HG02973 (cell line): ENCODE measurements around the gene IFT74.
"Not testable (repeated sequence)": the region's sequence is repeated elsewhere in the genome, so short reads cannot be mapped to it uniquely, and the experiment has no call there.

ENCODE experiments used
- ATAC-seq: cut with Tn5 transposase; IDR thresholded peaks from one replicate; pipeline ENCODE4 v1.9.1; 2021; ENCODE audit warnings: moderate library complexity; ENCODE audit not compliant: unreplicated experiment

The IFT74 gene

DNA sequence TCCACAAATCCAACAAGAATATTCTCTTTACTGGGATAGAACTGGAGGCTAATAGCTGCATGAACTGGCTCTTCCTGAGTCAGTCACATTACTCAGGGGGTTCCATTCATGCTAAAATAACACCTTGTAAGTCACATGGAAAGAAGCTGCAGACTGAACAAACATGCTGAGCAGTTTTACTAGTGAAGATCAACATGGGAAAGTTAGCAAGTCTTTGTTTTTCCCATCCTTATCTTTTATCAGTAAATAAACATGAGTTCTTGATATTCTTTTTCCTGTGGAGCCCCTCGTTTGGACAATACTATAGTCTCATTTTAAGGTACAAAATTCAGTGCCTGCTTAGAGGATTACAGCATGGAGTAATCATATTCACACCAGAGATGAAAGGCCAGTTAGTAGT lies 109.1 kb downstream of the IFT74 start:
- ATAC-seq, result no peak

DNA sequence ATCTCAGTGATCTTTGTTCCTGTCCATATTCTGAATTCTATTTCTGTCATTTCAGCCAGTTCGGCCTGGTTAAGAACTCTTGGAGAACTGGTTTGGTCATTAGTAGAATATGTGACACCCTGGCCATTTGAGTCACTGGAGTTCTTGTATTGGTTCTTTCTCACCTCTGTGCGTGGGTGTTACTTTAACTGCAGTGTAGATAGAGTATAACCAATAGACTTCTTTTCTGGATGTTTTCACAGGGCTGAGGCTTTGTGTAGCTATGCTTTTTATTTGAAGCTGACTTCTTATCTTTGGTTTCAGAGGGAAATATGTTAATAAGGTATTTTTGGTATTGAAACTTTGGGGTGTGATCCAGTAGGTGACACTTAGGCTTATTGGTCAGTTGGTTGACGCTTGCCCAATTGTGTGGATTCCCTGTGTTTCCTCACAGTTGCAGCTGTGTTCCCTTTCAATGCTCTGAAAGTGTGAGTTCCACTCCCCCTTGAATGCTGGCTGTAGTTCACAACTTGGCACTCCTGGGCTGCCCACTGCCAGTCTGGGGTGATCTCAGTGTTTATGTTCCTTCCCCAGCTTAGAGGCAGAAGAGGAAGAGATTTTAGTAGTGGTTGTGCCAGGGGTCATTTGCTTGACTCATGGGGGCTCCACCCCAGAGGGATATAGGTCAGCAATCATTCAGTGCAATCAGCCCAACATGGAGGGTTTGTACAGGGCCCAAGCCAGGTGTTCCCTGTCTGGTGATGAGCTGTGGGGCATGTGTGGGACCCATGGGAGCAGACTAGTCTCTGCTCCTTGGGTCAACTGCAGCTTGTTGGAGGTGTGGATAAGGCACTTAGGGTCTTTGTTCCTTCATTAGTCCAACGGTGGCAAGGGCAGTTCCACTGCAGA lies 117.9 kb downstream of the IFT74 start:
- ATAC-seq, result no peak

DNA sequence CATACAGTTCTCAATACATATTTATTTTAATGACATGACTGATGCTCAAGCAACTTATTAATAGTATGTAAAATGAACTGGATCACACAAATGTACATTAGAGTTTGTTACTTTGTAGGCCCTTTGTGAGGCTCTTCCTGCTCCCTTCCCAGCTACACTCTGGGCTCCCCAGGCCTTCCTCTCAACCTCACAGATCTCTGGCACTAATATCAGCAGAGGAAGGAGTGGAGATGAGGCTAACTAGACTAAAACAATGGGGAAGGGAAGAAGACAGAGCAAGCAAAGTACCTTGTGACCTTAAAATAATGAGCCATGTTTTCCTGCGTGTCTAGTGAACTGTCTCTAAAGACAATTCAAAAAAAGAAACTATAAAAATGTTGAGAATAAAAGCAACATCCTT lies 122.5 kb downstream of the IFT74 start:
- no peak for ATAC-seq

DNA sequence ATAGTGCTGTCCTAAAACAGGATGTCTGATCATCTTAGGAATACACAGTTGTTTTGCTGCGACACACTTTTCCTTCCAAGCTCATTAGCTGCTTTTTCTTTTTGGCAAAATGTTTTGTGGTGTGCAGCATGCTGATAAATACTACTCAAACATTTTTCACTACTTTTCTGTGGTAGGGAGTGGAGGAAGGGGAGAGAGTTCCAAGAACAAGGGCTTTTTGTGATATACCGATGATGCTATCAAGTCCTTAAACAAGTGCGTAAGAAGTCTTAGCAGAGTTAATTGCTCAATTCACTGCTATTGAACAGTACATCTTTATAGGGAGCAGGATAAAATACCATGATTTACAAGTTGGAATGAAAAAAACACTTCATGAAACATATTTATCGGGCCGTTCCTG lies 129.2 kb downstream of the IFT74 start:
- no peak for ATAC-seq

DNA sequence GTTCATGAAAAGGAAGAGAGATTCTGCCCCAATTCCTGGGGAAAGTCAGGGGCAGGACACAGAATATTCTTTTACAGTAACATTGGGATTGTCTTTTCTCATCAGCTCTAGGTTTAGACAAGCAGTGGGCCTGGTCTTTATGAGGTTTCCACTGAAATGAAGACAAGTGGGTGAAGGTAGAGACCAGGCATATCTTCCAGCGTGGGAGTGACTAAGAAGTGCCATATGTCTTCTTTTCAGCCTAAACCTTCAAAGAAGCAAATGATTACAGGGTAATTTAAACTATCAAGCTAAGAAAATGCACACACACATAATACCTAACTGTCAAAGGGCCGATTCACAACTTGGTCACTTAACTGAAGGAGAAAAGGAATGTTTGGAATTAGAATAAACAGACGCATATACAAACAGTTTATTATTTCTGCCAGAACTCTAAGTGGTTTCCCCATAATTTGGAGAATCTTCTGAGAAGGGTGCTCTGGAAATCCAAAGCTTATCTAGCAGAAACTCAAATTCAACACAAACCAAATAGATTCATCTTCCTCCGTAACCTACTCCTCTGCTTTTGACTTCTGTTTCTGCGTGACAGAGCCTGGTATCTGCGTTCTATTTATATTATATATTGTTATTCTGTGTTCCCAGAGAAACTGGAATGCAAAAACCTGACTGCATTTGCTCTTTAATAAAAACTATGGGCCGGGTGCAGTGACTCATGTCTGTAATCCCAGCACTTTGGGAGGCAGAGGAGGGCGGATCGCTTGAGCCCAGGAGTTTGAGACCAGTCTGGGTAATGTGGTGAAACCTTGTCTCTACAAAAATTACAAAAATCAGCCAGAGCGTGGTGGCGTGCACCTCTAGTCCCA lies 130.8 kb downstream of the IFT74 start:
- no peak for ATAC-seq

DNA sequence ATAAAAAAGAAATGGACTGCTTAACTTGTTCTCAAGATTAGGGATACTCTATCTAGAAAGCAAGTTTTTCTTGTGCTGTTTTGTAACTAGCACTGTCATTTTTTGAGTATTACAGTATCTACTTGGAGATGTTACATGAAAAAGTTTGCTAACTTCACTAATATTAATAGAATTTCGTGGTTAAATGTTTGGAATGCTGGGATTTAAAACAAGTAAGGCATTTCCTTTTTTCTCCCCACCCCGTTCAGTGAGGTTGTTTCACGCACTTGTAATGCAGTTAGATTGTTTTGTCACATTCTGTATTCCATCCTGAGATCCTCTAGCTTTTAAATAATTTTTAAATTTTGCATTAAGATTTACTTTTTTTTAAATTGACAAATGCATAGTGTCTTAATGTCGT lies 132.8 kb downstream of the IFT74 start:
- no peak for ATAC-seq

DNA sequence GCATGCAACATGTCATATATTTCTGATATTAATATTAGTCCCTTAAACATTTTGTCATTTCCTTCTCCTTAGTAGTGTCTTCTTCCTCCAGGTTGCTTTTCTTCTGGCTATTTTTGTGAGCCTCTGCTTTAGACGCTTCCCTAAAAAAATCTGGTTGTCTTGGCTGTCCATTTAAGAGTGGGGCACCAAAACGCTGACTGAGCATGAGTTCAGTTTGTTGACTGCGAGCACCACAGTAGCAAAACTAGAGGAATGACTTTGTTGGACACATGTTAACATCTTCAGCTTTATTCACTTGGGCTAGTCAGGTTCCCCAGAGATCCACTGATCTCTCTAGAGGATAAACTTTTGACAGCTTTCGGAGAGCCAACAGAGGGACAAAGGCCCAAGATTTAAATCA lies 133.5 kb downstream of the IFT74 start:
- ATAC-seq, result no peak

DNA sequence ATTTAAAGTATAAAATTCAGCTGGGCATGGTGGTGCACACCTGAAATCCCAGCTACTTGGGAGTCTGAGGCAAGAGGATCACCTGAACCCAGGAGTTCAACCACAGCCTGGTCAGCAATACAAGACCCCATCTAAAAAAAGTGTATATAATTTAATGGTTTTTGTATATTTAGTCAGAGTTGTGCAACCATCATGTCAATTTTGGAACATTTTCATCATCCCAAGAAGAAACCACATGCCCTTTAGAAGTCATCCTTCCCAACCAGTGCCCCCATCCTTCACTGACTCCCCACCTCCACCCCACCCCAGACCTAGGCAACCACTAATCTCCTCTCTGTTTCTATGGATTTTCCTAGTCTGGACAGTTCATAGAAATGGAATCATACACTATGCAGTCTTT lies 134.0 kb downstream of the IFT74 start:
- no peak for ATAC-seq

DNA sequence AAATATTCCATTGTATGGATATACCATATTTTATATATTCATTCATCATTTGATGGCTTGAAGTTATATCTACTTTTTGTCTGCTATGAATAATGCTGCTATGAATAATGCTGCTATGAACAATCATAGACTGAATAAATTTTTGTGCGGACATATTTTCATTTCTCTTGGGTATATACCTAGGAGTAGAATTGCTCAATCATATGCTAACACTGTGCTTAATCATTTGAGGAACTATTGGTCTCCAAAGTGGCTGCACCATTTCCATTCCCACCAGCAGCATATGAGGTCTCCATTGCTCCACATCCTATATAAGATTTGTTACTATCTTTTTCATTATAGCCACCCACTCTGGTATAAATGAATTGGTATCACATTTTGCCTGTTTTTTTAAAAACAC lies 134.5 kb downstream of the IFT74 start:
- no peak for ATAC-seq

DNA sequence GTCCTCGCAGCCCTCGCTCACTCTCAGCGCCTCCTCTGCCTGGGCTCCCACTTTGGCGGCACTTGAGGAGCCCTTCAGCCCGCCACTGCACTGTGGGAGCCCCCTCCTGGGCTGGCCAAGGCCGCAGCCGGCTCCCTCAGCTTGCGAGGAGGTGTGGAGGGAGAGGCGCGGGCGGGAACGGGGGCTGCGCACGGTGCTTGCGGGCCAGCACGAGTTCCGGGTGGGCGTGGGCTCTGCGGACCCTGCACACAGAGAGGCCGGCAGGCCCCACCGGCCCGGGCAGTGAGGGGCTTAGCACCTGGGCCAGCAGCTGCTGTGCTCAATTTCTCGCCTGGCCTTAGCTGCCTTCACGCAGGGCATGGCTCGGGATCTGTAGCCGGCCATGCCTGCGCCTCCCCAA lies 136.3 kb downstream of the IFT74 start:
- ATAC-seq, result not testable (repeated sequence)

DNA sequence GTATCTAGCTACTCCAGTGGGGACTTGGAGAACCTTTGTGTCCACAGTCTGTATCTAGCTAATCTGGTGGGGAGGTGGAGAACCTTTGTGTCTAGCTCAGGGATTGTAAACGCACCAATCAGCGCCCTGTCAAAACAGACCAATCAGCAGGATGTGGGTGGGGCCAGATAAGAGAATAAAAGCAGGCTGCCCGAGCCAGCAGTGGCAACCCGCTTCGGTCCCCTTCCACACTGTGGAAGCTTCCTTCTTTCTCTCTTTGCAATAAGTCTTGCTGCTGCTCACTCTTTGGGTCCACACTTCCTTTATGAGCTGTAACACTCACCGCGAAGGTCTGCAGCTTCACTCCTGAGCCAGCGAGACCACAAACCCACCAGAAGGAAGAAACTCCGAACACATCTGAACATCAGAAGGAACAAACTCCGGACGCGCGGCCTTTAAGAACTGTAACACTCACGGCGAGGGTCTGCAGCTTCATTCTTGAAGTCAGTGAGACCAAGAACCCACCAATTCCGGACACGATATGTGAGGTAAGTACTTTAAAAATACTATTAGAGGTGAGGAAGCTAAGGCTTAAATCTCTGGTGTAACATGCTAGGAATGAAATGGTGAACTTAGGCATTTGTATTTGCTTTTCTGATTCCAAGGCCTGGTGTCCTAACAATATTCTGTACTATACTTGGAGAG lies 137.3 kb downstream of the IFT74 start:
- ATAC-seq, result not testable (repeated sequence)

DNA sequence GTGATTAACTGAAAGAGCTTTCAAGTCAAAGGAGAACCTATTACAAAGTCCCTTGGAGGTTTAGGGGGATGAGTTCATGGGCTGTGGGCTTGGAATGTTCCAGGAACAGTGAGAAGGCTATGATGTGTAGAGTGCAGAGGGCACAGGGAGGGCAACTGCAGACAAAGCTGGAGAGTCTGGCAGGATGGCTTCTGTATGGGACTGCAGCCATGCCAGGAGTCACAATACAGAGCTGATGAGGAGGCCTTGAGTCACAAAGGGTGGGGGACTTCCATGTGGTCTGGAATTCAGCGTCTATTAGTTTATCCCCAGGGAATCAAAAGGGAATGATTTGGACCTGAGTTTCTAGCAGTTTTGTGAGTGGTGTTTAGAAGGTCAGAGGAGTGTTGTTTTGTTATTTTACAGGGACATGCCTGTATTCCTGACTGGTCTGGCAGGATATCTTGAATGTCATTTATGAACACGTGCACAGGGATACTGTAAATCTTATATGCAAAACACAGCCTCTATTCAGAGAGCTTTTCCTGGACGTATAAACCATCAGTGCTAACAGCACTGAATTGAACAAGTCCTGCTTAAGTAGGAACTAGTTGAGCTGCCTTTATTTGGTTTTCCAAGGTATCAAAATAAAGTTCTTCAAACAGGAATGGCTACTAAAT lies 138.6 kb downstream of the IFT74 start:
- no peak for ATAC-seq

DNA sequence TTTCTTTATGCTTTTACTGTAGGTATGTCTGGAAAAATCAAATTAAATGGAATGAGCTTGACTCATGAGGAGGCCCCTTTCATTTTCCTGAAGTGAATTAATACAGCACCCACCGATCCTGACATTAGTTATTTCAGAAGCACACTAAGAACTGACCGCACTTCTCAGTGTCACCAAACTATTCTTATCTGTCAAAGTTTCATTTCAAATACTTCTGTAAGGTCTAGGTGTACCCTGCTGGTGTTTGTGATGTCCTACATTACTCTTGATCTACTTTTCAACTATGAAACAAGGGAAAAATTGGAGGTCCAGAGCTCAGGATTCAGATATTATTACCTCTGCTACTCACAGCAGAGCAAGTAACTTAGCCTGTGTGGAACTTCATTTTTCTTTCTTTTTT lies 151.0 kb downstream of the IFT74 start:
- ATAC-seq, result no peak

DNA sequence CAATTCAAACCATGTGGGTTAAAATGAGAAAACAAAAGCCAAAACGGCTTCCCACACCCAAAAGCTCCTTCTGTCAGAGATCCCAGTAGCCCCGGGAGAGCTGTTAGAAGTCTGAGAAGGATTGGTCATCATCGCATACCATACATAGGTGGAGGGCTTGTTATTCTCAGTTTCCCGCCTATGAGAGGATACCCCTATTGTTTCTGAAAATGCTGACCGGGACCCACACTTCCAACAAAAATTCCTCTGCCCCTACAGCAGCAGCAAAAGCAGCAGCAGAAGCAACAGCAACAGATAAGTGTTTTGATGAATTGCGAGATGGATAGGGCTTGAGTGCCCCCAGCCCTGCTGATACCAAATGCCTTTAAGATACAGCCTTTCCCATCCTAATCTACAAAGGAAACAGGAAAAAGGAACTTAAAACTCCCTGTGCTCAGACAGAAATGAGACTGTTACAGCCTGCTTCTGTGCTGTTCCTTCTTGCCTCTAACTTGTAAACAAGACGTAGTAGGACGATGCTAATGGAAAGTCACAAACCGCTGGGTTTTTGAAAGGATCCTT lies 152.8 kb downstream of the IFT74 start, which contains the start of gene TEK:
TSS of gene TEK (plus strand) at position 245 of the 561 bp plus-strand sequence. CDS start 366 bp downstream, outside the sequence.
- ATAC-seq, result no peak

DNA sequence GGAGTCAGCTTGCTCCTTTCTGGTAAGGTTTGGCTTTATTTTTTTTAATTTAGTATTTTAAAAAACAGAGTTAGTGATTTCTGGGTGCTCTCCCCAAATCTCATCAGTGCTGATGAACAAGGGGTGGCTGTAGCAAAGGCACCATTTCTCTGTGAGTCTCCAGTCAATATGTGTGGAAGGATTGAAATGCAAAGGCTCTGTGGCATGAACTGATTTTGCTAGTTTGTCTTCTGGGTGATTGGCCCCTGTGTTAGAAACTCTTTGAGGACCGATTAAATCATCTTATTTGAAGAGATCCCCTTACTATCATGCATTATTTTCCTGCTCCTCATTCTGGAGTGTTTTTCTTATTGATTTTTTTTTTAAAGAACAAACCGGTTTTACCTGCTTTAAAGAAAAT lies 153.4 kb downstream of the IFT74 start:
- ATAC-seq, result no peak

DNA sequence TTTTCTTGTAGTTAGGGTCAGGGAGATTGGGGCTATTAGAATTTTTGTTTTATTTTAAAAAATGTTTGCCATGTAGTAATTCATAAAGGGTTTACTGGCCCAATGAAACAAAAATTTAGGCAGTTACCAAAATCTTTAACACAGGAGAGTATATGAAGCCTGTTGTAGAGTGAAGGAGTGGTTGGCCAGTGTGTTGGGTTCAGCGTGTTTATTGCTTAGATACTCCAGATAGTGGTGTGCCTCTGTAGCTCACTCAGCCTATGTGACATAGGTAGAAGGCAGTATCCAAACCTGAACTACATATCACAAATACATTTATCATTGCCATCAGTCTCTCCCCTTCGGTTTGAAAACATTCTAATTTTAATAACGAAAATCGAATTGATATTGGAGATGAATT lies 154.0 kb downstream of the IFT74 start:
- ATAC-seq, result no peak

DNA sequence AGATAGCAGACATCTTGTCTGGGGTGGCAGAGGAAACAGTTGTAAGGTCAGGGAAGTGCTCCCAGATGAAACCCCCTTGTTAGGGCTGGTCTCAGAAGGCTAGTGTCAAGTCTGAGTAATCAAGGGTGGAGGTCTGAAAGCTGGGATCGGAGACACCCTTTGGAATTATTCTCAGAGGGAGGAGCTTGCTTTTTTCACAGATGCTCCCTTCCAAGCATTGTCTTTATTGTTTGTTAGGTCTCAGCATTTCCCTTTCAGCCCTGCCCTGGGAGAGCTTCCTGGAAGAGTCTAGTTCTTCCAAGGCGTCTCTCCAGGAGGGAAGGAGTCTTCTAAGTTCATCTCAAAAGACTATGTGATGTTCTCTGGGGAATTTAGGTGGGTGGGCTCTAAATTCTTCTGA lies 156.0 kb downstream of the IFT74 start:
- ATAC-seq, result no peak
